Duodenal mucosa (tissue), 2 donors: Measurements from ENCODE around the gene MAML3.

Experiments used
- H3K27ac ChIP-seq: one replicate; pipeline ENCODE4 v1.7.0; 2013; ENCODE audit warnings: low read depth, low read length
- H3K27me3 ChIP-seq, 2 donors: one replicate each; pipeline ENCODE4 v1.7.0; 2013; ENCODE audit warnings: low read length in 2 of 2, control low read depth in 1 of 2; ENCODE audit not compliant: insufficient read depth in 2 of 2, control insufficient read depth in 1 of 2
- H3K36me3 ChIP-seq, 2 donors: one replicate each; pipeline ENCODE4 v1.7.0; 2013; ENCODE audit warnings: low read length in 2 of 2, control low read depth in 1 of 2; ENCODE audit not compliant: insufficient read depth in 2 of 2, control insufficient read depth in 1 of 2
- H3K4me1 ChIP-seq, 2 donors: one replicate each; pipeline ENCODE4 v1.7.0; 2013; ENCODE audit warnings: low read length in 2 of 2, control low read depth in 1 of 2; ENCODE audit not compliant: insufficient read depth in 2 of 2, control insufficient read depth in 1 of 2
- H3K4me3 ChIP-seq, 2 donors: one replicate each; pipeline ENCODE4 v1.7.0; 2013; ENCODE audit warnings: low read length in 2 of 2, low read depth in 1 of 2
- H3K9ac ChIP-seq, 2 donors: one replicate each; pipeline ENCODE4 v1.7.0; 2013; ENCODE audit warnings: low read length in 2 of 2, low read depth in 1 of 2
- H3K9me3 ChIP-seq, 2 donors: one replicate each; pipeline ENCODE4 v1.7.0; 2013; ENCODE audit warnings: low read length in 2 of 2, control low read depth in 1 of 2; ENCODE audit not compliant: control insufficient read depth in 1 of 2

The MAML3 gene

GRCh38 chr4:139728840-139729239 lies 425.1 kb downstream of the MAML3 start:
- Histone ChIP-seq H3K4me1 (peaks cover 0 to 7% of the 10 kb centered on the region in 2 donors), H3K9ac (no peak overlapping the region), H3K4me3 (no peak overlapping the region), H3K9me3 (no peaks in the 10 kb centered on the region), H3K36me3 (peaks cover 6 to 23% of the 10 kb centered on the region in 2 donors), H3K27me3 (no peaks in the 10 kb centered on the region), H3K27ac (no peak overlapping the region)

GRCh38 chr4:139728146-139728545 lies 425.8 kb downstream of the MAML3 start:
- Histone ChIP-seq H3K9ac (no peak overlapping the region), H3K4me3 (no peak overlapping the region), H3K36me3 (peaks cover 6 to 23% of the 10 kb centered on the region in 2 donors), H3K9me3 (no peaks in the 10 kb centered on the region), H3K27me3 (no peaks in the 10 kb centered on the region), H3K4me1 (peaks cover 0 to 7% of the 10 kb centered on the region in 2 donors), H3K27ac (no peak overlapping the region)

GRCh38 chr4:139726615-139727014 lies 427.4 kb downstream of the MAML3 start:
- Histone ChIP-seq H3K36me3 (peaks cover 6 to 23% of the 10 kb centered on the region in 2 donors), H3K27me3 (no peaks in the 10 kb centered on the region), H3K9me3 (no peaks in the 10 kb centered on the region), H3K27ac (no peak overlapping the region), H3K4me1 (peaks cover 0 to 7% of the 10 kb centered on the region in 2 donors), H3K9ac (no peak overlapping the region), H3K4me3 (no peak overlapping the region)

DNA sequence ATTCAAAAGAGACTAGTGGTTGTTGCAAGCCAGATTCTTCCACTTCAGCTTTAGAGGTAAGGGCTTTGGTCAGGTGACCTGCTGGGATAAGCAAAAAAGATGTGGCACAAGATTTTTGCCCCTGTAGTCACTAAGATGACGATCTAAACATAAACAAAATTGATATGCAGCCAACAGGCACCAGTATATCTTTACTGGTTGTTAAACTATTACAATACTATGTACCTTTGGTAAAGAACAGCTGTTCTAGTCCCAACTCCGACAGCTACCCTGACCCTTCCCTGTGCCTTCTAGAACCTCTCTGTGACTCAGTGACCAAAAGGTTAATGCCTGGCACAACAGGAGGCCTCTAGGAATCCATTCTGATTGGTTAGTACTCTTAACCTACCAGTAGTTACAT lies 428.7 kb downstream of the MAML3 start:
- H3K36me3 ChIP-seq, result peaks cover 6 to 19% of the 10 kb centered on the region in 2 donors
- H3K9me3 ChIP-seq, result no peaks in the 10 kb centered on the region

DNA sequence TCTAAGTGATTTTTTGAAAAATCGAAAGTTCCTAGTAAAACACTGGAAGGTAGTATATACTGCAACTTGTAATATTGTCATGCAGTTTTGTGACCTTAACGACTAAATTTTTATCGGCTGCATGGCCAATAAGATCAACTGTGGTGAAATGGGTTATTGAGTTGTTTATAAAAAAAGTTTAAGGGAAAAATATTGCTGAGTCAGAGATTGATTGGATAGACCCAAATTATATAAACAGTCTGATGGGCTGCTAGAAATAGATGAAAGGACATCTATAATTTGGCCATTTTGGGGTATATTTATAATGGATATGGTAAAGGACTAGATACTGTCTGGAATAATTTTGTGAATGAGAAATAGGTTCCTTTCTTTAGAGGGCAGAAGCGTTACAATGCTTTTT lies 432.2 kb downstream of the MAML3 start:
- Histone ChIP-seq H3K4me1 (no peaks in the 10 kb centered on the region), H3K36me3 (peaks cover 26 to 39% of the 10 kb centered on the region in 2 donors), H3K9me3 (no peaks in the 10 kb centered on the region), H3K27ac (no peak overlapping the region), H3K27me3 (no peaks in the 10 kb centered on the region), H3K4me3 (no peak overlapping the region), H3K9ac (no peak overlapping the region)

More for the DNA sequence above, 428.7 kb downstream of the MAML3 start:
- Histone ChIP-seq H3K27me3 (no peaks in the 10 kb centered on the region), H3K9ac (no peak overlapping the region), H3K4me1 (peaks cover 0 to 7% of the 10 kb centered on the region in 2 donors), H3K4me3 (no peak overlapping the region), H3K27ac (no peak overlapping the region)

DNA sequence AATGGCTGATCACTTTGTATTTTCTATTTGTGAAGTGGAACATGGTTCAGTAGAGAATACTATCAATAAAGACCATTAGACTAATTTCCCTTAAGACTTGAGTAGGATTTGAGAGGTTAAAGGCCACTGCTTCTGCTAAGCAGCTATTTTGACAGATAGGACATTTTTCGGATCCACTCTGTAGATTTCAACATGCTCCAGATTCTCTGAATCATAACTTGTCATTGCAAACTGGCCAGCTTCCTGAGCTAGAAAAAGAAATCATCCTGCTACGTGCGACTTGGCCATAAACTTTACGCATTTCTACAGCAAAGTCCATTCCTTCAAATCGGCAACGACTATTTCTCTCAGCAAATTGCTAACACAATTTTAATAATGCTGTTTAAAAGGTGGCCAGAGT lies 433.2 kb downstream of the MAML3 start:
- H3K36me3 ChIP-seq, result peaks cover 26 to 35% of the 10 kb centered on the region in 2 donors
- H3K9ac ChIP-seq, result no peak overlapping the region
- H3K27ac ChIP-seq, result no peak overlapping the region
- H3K4me1 ChIP-seq, result no peaks in the 10 kb centered on the region
- no peaks in the 10 kb centered on the region for H3K9me3 ChIP-seq
- no peaks in the 10 kb centered on the region for H3K27me3 ChIP-seq
- H3K4me3 ChIP-seq, result no peak overlapping the region

DNA sequence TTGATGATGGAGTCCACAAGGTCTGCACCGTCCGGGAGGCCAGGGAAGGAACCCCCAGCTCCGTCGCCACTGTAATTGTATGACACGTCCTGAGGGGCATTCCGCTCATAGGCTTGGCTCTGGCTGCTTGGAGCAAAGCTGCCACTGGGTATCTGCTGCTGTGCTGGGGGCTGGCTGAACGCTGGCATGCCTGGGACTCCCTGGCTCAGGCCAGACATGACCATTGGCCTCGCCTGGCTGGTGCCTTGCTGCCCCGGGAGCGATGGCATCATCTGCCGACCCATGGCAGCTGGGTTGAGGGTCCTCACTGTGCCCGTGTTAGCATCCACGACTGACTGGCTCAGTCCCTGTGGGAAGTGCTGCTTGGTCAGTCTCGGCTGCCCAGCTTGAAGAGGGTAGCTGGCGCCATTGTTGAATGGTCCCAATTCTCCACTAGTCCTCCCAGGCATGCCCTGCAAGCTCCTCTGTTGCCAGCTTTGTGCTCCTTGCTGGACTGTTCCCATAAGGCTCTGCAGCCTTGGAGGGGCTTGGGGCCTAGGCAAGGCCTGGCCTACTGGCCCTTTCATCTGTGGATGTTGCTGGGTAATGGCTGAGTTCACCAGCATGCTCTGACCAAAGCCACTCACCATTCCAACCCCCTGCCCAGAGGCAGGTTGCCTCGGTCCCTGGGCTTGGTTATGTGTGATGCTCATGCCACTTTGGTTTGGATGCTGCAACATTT lies 434.4 kb downstream of the MAML3 start:
- H3K9me3 ChIP-seq, result no peaks in the 10 kb centered on the region
- peaks cover 20 to 28% of the 10 kb centered on the region in 2 donors for H3K36me3 ChIP-seq
- no peak overlapping the region for H3K4me3 ChIP-seq
- no peaks in the 10 kb centered on the region for H3K4me1 ChIP-seq
- no peak overlapping the region for H3K27ac ChIP-seq
- H3K9ac ChIP-seq, result no peak overlapping the region
- H3K27me3 ChIP-seq, result no peaks in the 10 kb centered on the region

GRCh38 chr4:139718833-139719232 lies 435.2 kb downstream of the MAML3 start:
- H3K4me1 ChIP-seq, result no peaks in the 10 kb centered on the region
- no peak overlapping the region for H3K4me3 ChIP-seq
- no peaks in the 10 kb centered on the region for H3K27me3 ChIP-seq
- no peaks in the 10 kb centered on the region for H3K9me3 ChIP-seq
- no peak overlapping the region for H3K27ac ChIP-seq
- peaks cover 20 to 28% of the 10 kb centered on the region in 2 donors for H3K36me3 ChIP-seq
- no peak overlapping the region for H3K9ac ChIP-seq

- Histone ChIP-seq H3K36me3 (peaks cover 20 to 28% of the 10 kb centered on the region in 2 donors), H3K4me1 (no peaks in the 10 kb centered on the region), H3K9me3 (no peaks in the 10 kb centered on the region), H3K27ac (no peak overlapping the region), H3K27me3 (no peaks in the 10 kb centered on the region), H3K9ac (no peak overlapping the region), H3K4me3 (no peak overlapping the region)
Observed at GRCh38 chr4:139718358-139718757, 435.6 kb downstream of the MAML3 start.

- Histone ChIP-seq H3K27me3 (no peaks in the 10 kb centered on the region), H3K4me1 (no peaks in the 10 kb centered on the region), H3K36me3 (peaks cover 20 to 28% of the 10 kb centered on the region in 2 donors), H3K9ac (no peak overlapping the region), H3K9me3 (no peaks in the 10 kb centered on the region), H3K27ac (no peak overlapping the region), H3K4me3 (no peak overlapping the region)
Observed at GRCh38 chr4:139715746-139716391, 438.1 kb downstream of the MAML3 start.
